Glutamatergic neuron (in vitro differentiated cells): ENCODE results near the gene PARS2. TPM values are rescaled to one million over a fixed set of nuclear protein-coding genes. Genes with fewer than 3 reads are reported as not detected.

Experiments used
- DNase-seq: peaks from one replicate; pipeline ENCODE4 v3.0.0; 2022
- H3K27ac Mint-ChIP-seq: one replicate; pipeline ENCODE4 v1.8.0; 2020; ENCODE audit warnings: mild to moderate bottlenecking, mixed read lengths, inconsistent platforms; ENCODE audit not compliant: unreplicated experiment
- H3K27me3 Mint-ChIP-seq: one replicate; pipeline ENCODE4 v1.8.0; 2020; ENCODE audit warnings: mild to moderate bottlenecking, moderate library complexity, mixed read lengths, inconsistent platforms; ENCODE audit not compliant: unreplicated experiment
- H3K36me3 Mint-ChIP-seq: one replicate; pipeline ENCODE4 v1.8.0; 2020; ENCODE audit warnings: mild to moderate bottlenecking, mixed read lengths, inconsistent platforms; ENCODE audit not compliant: unreplicated experiment
- H3K4me1 Mint-ChIP-seq: one replicate; pipeline ENCODE4 v1.8.0; 2020; ENCODE audit warnings: mild to moderate bottlenecking, low read depth, mixed read lengths, inconsistent platforms; ENCODE audit not compliant: unreplicated experiment
- H3K4me3 Mint-ChIP-seq: one replicate; pipeline ENCODE4 v1.8.0; 2020; ENCODE audit warnings: mild to moderate bottlenecking, mixed read lengths, inconsistent platforms; ENCODE audit not compliant: unreplicated experiment
- H3K9me3 Mint-ChIP-seq: one replicate; pipeline ENCODE4 v1.8.0; 2020; ENCODE audit warnings: mild to moderate bottlenecking, moderate library complexity, mixed read lengths, inconsistent platforms; ENCODE audit not compliant: unreplicated experiment
- CTCF ChIP-seq: fragments of 200-600 bp; sonication (generic); IDR thresholded peaks from one replicate; pipeline ENCODE4 v1.5.0; 2021; ENCODE audit not compliant: partially characterized antibody, unreplicated experiment
- total RNA-seq: library from RNA; stranded (reverse); fragmentation: NEBNext Ultra II Directional; extraction: Animal tissue kit (Norgen Biotek cat#: 25700); gene quantifications from one replicate; pipeline ENCODE4 v1.2.1, GENCODE V29; 2021; ENCODE audit not compliant: unreplicated experiment

Gene PARS2
- total RNA-seq, 1 donor from 2014 or later = 4.2 TPM

GRCh38 chr1:54728027-54728426 is 36.3 kb downstream of the PARS2 start:
- H3K36me3 Mint-ChIP-seq = peaks cover 30% of the 10 kb centered on the region
- TF ChIP-seq CTCF = no peak
- H3K4me1 Mint-ChIP-seq = no peaks in the 10 kb centered on the region

GRCh38 chr1:54724771-54725170 is 39.6 kb downstream of the PARS2 start:
- H3K4me3 Mint-ChIP-seq = no peak overlapping the region
- peaks cover 3% of the 10 kb centered on the region for H3K9me3 Mint-ChIP-seq
- H3K27me3 Mint-ChIP-seq = no peaks in the 10 kb centered on the region
- TF ChIP-seq CTCF = no peak
- peaks cover 30% of the 10 kb centered on the region for H3K36me3 Mint-ChIP-seq
- no peak for DNase-seq
- H3K27ac Mint-ChIP-seq = no peak overlapping the region
- no peaks in the 10 kb centered on the region for H3K4me1 Mint-ChIP-seq

More at GRCh38 chr1:54728027-54728426, 36.3 kb downstream of the PARS2 start:
- H3K9me3 Mint-ChIP-seq = peaks cover 3% of the 10 kb centered on the region
- no peak overlapping the region for H3K27ac Mint-ChIP-seq
- no peak overlapping the region for H3K4me3 Mint-ChIP-seq
- no peak for DNase-seq
- H3K27me3 Mint-ChIP-seq = no peaks in the 10 kb centered on the region

- Mint-ChIP-seq H3K4me1 (no peaks in the 10 kb centered on the region), H3K36me3 (peaks cover 30% of the 10 kb centered on the region), H3K9me3 (peaks cover 3% of the 10 kb centered on the region), H3K27me3 (no peaks in the 10 kb centered on the region), H3K4me3 (no peak overlapping the region), H3K27ac (no peak overlapping the region)
- DNase-seq = no peak
- TF ChIP-seq CTCF = no peak
These were observed 40.3 kb downstream of the PARS2 start for GRCh38 chr1:54723985-54724384.

- H3K27ac Mint-ChIP-seq = no peak overlapping the region
- peaks cover 30% of the 10 kb centered on the region for H3K36me3 Mint-ChIP-seq
- H3K4me1 Mint-ChIP-seq = no peaks in the 10 kb centered on the region
- H3K4me3 Mint-ChIP-seq = no peak overlapping the region
- TF ChIP-seq CTCF = no peak
- H3K27me3 Mint-ChIP-seq = no peaks in the 10 kb centered on the region
- DNase-seq = no peak
- H3K9me3 Mint-ChIP-seq = peaks cover 3% of the 10 kb centered on the region
These were observed 42.6 kb downstream of the PARS2 start for GRCh38 chr1:54721719-54722118.

GRCh38 chr1:54716299-54717047 is 47.9 kb downstream of the PARS2 start:
- H3K27ac Mint-ChIP-seq = no peak overlapping the region
- peaks cover 5% of the 10 kb centered on the region for H3K27me3 Mint-ChIP-seq
- no peaks in the 10 kb centered on the region for H3K9me3 Mint-ChIP-seq
- no peak for TF ChIP-seq CTCF
- no peak for DNase-seq
- peak overlapping the region; percentile 88 for H3K4me3 Mint-ChIP-seq
- H3K4me1 Mint-ChIP-seq = no peaks in the 10 kb centered on the region
- H3K36me3 Mint-ChIP-seq = no peaks in the 10 kb centered on the region
